Lung (tissue), 12 donors: ENCODE measurements around the gene OTUD3. TPM values are rescaled to one million over a fixed set of nuclear protein-coding genes. Genes with fewer than 3 reads are reported as not detected.

Experiments used
- ATAC-seq: fragments of 200-7000 bp; cut with Tn5 transposase; one replicate; pipeline ENCODE4 v1.9.1; 2020; ENCODE audit warnings: moderate number of reproducible peaks; ENCODE audit not compliant: insufficient read depth, low FRiP score
- DNase-seq, 3 donors: peaks; one replicate each; pipeline ENCODE4 v3.0.0-alpha.2; 2013 to 2017
- H3K27ac ChIP-seq, 2 donors: one replicate each; pipeline ENCODE4 v1.5.1; 2013; ENCODE audit warnings: mild to moderate bottlenecking in 2 of 2, moderate library complexity in 2 of 2, control low read depth in 1 of 2, inconsistent platforms in 1 of 2, low read depth in 1 of 2, low read length in 1 of 2
- H3K27me3 ChIP-seq, 3 donors: one replicate each; pipeline ENCODE4 v1.5.1; 2013; ENCODE audit warnings: low read length in 2 of 3; ENCODE audit not compliant: control insufficient read depth in 3 of 3, insufficient read depth in 3 of 3
- H3K36me3 ChIP-seq, 4 donors: one replicate each; pipeline ENCODE4 v1.5.1; 2013; ENCODE audit warnings: low read length in 4 of 4, mild to moderate bottlenecking in 1 of 4, moderate library complexity in 1 of 4; ENCODE audit not compliant: control insufficient read depth in 4 of 4, insufficient read depth in 4 of 4
- H3K4me1 ChIP-seq, 5 donors: one replicate each; pipeline ENCODE4 v1.5.1; 2013; ENCODE audit warnings: low read length in 5 of 5, mild to moderate bottlenecking in 2 of 5, moderate library complexity in 1 of 5; ENCODE audit not compliant: control insufficient read depth in 5 of 5, insufficient read depth in 5 of 5
- H3K4me3 ChIP-seq: one replicate; pipeline ENCODE4 v1.5.1; 2013; ENCODE audit warnings: mild to moderate bottlenecking, control low read depth, moderate library complexity
- H3K9ac ChIP-seq, 2 donors: one replicate each; pipeline ENCODE4 v1.5.1; 2013; ENCODE audit warnings: low read length in 2 of 2, control low read depth in 1 of 2; ENCODE audit not compliant: insufficient read depth in 1 of 2
- H3K9me3 ChIP-seq, 4 donors: one replicate each; pipeline ENCODE4 v1.5.1; 2013; ENCODE audit warnings: low read length in 3 of 4, mild to moderate bottlenecking in 1 of 4, moderate library complexity in 1 of 4; ENCODE audit not compliant: control insufficient read depth in 4 of 4, insufficient read depth in 3 of 4
- CTCF ChIP-seq: IDR thresholded peaks from 2 replicates; pipeline ENCODE4 v1.5.1; 2012; ENCODE audit warnings: mild to moderate bottlenecking; ENCODE audit errors: control extremely low read depth, extremely low read depth
- WGBS, 2 donors: extraction: QIAGEN DNeasy Blood & Tissue Kit; methylation state at CpG; one replicate each; pipeline ENCODE4 v1.1.7; 2013; 5-methylcytosine and 5-hydroxymethylcytosine counted together
- polyA plus RNA-seq, 2 donors: library from polyadenylated mRNA; stranded (reverse); fragments of 200-250 nt; gene quantifications; one replicate each; pipeline ENCODE4 v1.2.1, GENCODE V29; 2013
- total RNA-seq, 2 donors: library from RNA; depleted of rRNA in 1 of 2; stranded (reverse); fragments of >200 nt in 1 of 2; gene quantifications; one replicate each; pipeline ENCODE4 v1.2.1, GENCODE V29; 2014 to 2021
- donor health status: control.
- donor health status: control.
- donor health status: Bipolar disorder and iron deficiency.
- donor health status: healthy.
- donor health status: DM: yes; HTN: yes; CAD: no.

OTUD3 gene
- total and polyA plus RNA-seq, 4 donors, result 1.7 to 8.6 (median 6.7) TPM

DNA sequence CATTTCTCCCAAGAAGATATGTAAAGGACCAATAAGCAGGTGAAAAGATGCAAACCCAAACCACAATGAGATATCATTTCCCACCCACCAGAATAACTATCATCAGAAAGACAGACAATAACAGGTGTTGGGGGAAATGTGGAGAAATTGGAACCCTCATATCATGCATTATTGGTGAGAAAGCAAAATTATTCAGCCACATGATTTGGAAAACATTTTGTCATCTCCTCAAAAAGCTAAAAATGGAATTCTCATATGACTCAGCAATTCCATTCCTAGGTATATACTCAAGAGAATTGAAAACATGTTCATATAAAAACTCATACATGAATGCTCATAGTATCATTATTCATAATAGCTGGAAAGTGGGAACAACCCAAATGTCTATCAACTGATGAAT is 42.0 kb upstream of the OTUD3 start:
- no peak for DNase-seq
- H3K27me3 ChIP-seq, result no peaks in the 10 kb centered on the region
- H3K27ac ChIP-seq, result no peak overlapping the region
- H3K9ac ChIP-seq, result no peak overlapping the region
- H3K4me1 ChIP-seq, result peaks cover 0 to 5% (median 0%) of the 10 kb centered on the region in 5 donors
- H3K36me3 ChIP-seq, result no peaks in the 10 kb centered on the region
- H3K9me3 ChIP-seq, result no peaks in the 10 kb centered on the region
- H3K4me3 ChIP-seq, result no peak overlapping the region
- TF ChIP-seq CTCF, result no peak
- ATAC-seq, result no peak

GRCh38 chr1:19844731-19845495 is 37.3 kb upstream of the OTUD3 start:
- TF ChIP-seq CTCF, result no peak

GRCh38 chr1:19845555-19845954 is 36.6 kb upstream of the OTUD3 start:
- 87 to 92% methylated on average over 8 of the region's 8 CpGs for WGBS, 2 donors
- H3K4me1 ChIP-seq, result peaks cover 0 to 8% (median 0%) of the 10 kb centered on the region in 5 donors
- no peak overlapping the region for H3K4me3 ChIP-seq
- no peaks in the 10 kb centered on the region for H3K36me3 ChIP-seq
- no peak for TF ChIP-seq CTCF
- H3K27me3 ChIP-seq, result peaks cover 0 to 2% (median 0%) of the 10 kb centered on the region in 3 donors
- no peak overlapping the region for H3K27ac ChIP-seq
- ATAC-seq (no peak), DNase-seq (no peak)
- no peaks in the 10 kb centered on the region for H3K9me3 ChIP-seq
- H3K9ac ChIP-seq, result no peak overlapping the region

More at GRCh38 chr1:19844731-19845495, 37.3 kb upstream of the OTUD3 start:
- Histone ChIP-seq H3K4me1 (peaks cover 0 to 8% (median 0%) of the 10 kb centered on the region in 5 donors), H3K27ac (no peak overlapping the region), H3K9ac (no peak overlapping the region), H3K4me3 (no peak overlapping the region), H3K36me3 (no peaks in the 10 kb centered on the region), H3K9me3 (no peaks in the 10 kb centered on the region), H3K27me3 (peaks cover 0 to 2% (median 0%) of the 10 kb centered on the region in 3 donors)
- DNase-seq (peak in 2 of 3 donors; percentile 11 to 24), ATAC-seq (no peak)
- 36% methylated on average over 11 of the region's 11 CpGs for WGBS, 2 donors
